A549 (cell line): ENCODE measurements around the gene LYPLA2. TPM values are rescaled to one million over a fixed set of nuclear protein-coding genes. Genes with fewer than 3 reads are reported as not detected.

ENCODE experiments used
- ATAC-seq, 2 experiments: fragments of 200-7000 bp in 1 of 2; fragments of >200 bp in 1 of 2; cut with Nextera tagmentation in 1 of 2; cut with Tn5 transposase in 1 of 2; 3 replicates each; pipeline versions ENCODE4 v1.8.0 to v1.9.1; 2018 to 2020; ENCODE audit warnings: mild to moderate bottlenecking in 1 of 2, moderate library complexity in 1 of 2
- CTCF ChIA-PET: fragments of 300-600 bp; sonication (Branson Sonifier 250); formaldehyde crosslinking; extraction: SDS; loops from one replicate; lab custom pipeline; 2021; ENCODE audit warnings: antibody characterized with exemption, inconsistent platforms; lab: Yijun Ruan, JAX
- POLR2A ChIA-PET: fragments of 350-600 bp; formaldehyde crosslinking; extraction: SDS; loops from one replicate; lab custom pipeline; 2021; ENCODE audit warnings: antibody characterized with exemption, inconsistent platforms; lab: Yijun Ruan, JAX
- DNase-seq, 2 experiments: peaks; one replicate each; pipeline versions ENCODE4 v3.0.0 to v3.0.0-alpha.2; 2011 to 2016; ENCODE audit warnings: low read depth in 1 of 2, low spot score in 1 of 2
- FAIRE-seq: peaks from 2 replicates; lab custom pipeline; 2011; peaks lifted over from hg19 to GRCh38; lab: Jason Lieb, UNC
- H3K27ac ChIP-seq, 2 experiments: fragments of >200 bp; sonication (Bioruptor Twin); formaldehyde crosslinking; 3 replicates each; pipeline ENCODE4 v1.5.1; 2016 to 2017
- H3K4me1 ChIP-seq: fragments of >200 bp; sonication (Bioruptor Twin); formaldehyde crosslinking; 3 replicates; pipeline ENCODE4 v1.6.1; 2016
- H3K4me2 ChIP-seq: fragments of >200 bp; sonication (Bioruptor Twin); formaldehyde crosslinking; 3 replicates; pipeline ENCODE4 v1.6.1; 2016
- H3K4me3 ChIP-seq: fragments of >200 bp; sonication (Bioruptor Twin); formaldehyde crosslinking; 3 replicates; pipeline ENCODE4 v1.5.1; 2016
- H3K9me3 ChIP-seq: fragments of >200 bp; sonication (Bioruptor Twin); formaldehyde crosslinking; 3 replicates; pipeline ENCODE4 v1.6.1; 2016
- BCL3 ChIP-seq: fragments of >200 bp; sonication (Bioruptor Twin); formaldehyde crosslinking; IDR thresholded peaks from 3 replicates; pipeline ENCODE4 v1.6.1; 2016
- BHLHE40 ChIP-seq: IDR thresholded peaks from 2 replicates; pipeline ENCODE4 v1.6.1; 2012; ENCODE audit warnings: low read depth, low read length, inconsistent platforms
- CBX8 ChIP-seq: fragments of 200-600 bp; sonication (generic); IDR thresholded peaks from 2 replicates; pipeline ENCODE4 v1.6.1; 2016
- CEBPB ChIP-seq, 2 experiments: fragments of >200 bp in 1 of 2; sonication (Bioruptor Twin) in 1 of 2; formaldehyde crosslinking in 1 of 2; IDR thresholded peaks; 2 replicates each; pipeline ENCODE4 v1.6.1; 2012 to 2016
- CHD2 ChIP-seq: fragments of 150-350 bp; IDR thresholded peaks from 2 replicates; pipeline ENCODE4 v1.6.1; 2014; ENCODE audit warnings: low read length; ENCODE audit not compliant: partially characterized antibody
- CHD4 ChIP-seq: fragments of 200-600 bp; sonication (generic); IDR thresholded peaks from 2 replicates; pipeline ENCODE4 v1.6.1; 2016; ENCODE audit warnings: antibody characterized with exemption, mild to moderate bottlenecking, borderline replicate concordance
- CTCF ChIP-seq: fragments of >200 bp; sonication (Bioruptor Twin); formaldehyde crosslinking; IDR thresholded peaks from 3 replicates; pipeline ENCODE4 v1.5.1; 2016
- E2F6 ChIP-seq: IDR thresholded peaks from 2 replicates; pipeline ENCODE4 v1.6.1; 2012; ENCODE audit warnings: low read depth, borderline replicate concordance
- FOXS1 ChIP-seq: fragments of 250-450 bp; sonication (Bioruptor Pico); IDR thresholded peaks from 2 replicates; pipeline ENCODE4 v1.5.0; 2020; ENCODE audit warnings: mild to moderate bottlenecking, moderate library complexity
- HES2 ChIP-seq: fragments of >200 bp; sonication (Bioruptor Twin); formaldehyde crosslinking; IDR thresholded peaks from 2 replicates; pipeline ENCODE4 v1.6.1; 2016
- HOXB5 ChIP-seq: fragments of 250-450 bp; sonication (Bioruptor Pico); IDR thresholded peaks from 2 replicates; pipeline ENCODE4 v1.5.0; 2020; ENCODE audit warnings: mild to moderate bottlenecking, moderate library complexity
- KDM1A ChIP-seq: fragments of 200-600 bp; sonication (generic); IDR thresholded peaks from 2 replicates; pipeline ENCODE4 v1.6.1; 2016; ENCODE audit warnings: low read depth, mild to moderate bottlenecking
- KDM5A ChIP-seq: fragments of 200-600 bp; sonication (generic); IDR thresholded peaks from 2 replicates; pipeline ENCODE4 v1.6.1; 2016; ENCODE audit warnings: antibody characterized with exemption, mild to moderate bottlenecking
- MYC ChIP-seq: IDR thresholded peaks from 2 replicates; pipeline ENCODE4 v1.6.1; 2012; ENCODE audit warnings: mild to moderate bottlenecking, inconsistent platforms, low read length, improper control_type of control experiment, borderline replicate concordance
- POLR2A ChIP-seq: IDR thresholded peaks from 2 replicates; pipeline ENCODE4 v1.6.1; 2012; ENCODE audit warnings: mild to moderate bottlenecking, low read length
- POLR2AphosphoS2 ChIP-seq: conservative IDR thresholded peaks from 2 replicates; pipeline ENCODE4 v1.6.1; 2012; ENCODE audit warnings: low read length, improper control_type of control experiment, inconsistent platforms
- SMC3 ChIP-seq: fragments of >200 bp; sonication (Bioruptor Twin); formaldehyde crosslinking; IDR thresholded peaks from 3 replicates; pipeline ENCODE4 v1.6.1; 2018; ENCODE audit warnings: inconsistent platforms
- TFCP2L1 ChIP-seq: fragments of 250-450 bp; sonication (Bioruptor Pico); IDR thresholded peaks from 2 replicates; pipeline ENCODE4 v1.5.0; 2021; ENCODE audit warnings: mild to moderate bottlenecking
- TP53 ChIP-seq: fragments of 250-450 bp; sonication (Bioruptor Pico); IDR thresholded peaks from 2 replicates; pipeline ENCODE4 v1.5.0; 2021; ENCODE audit warnings: mild to moderate bottlenecking, moderate library complexity
- ZC3H11A ChIP-seq: fragments of 450-650 bp; IDR thresholded peaks from 2 replicates; pipeline ENCODE4 v1.6.1; 2014; ENCODE audit warnings: antibody characterized with exemption, mild to moderate bottlenecking
- ZSCAN20 ChIP-seq: fragments of 250-450 bp; sonication (Bioruptor Pico); IDR thresholded peaks from 2 replicates; pipeline ENCODE4 v1.8.0; 2022; ENCODE audit warnings: mild to moderate bottlenecking, moderate library complexity
- WGBS: methylation state at CpG from one replicate; pipeline ENCODE4 v1.1.6; 2017; ENCODE audit errors: missing lambda C conversion rate; 5-methylcytosine and 5-hydroxymethylcytosine counted together
- polyA plus RNA-seq, 4 experiments: library from polyadenylated mRNA; depleted of rRNA in 3 of 4; stranded (reverse); fragments of >200 nt; fragmentation: RNase III in 1 of 4; extraction: RNeasy Plus Mini Kit Qiagen cat#74134 plus additional on column Dnase treatment in 1 of 4; gene quantifications; 2 replicates in 3 of 4; 3 replicates in 1 of 4; pipeline ENCODE4 v1.2.3, GENCODE V29; 2011 to 2017

LYPLA2 gene
- polyA plus RNA-seq, 2 of the 4 experiments (the other 2 are of a cell fraction) = 17.8 to 49.2 TPM

- no peak for DNase-seq
- H3K9me3 ChIP-seq = no peaks in the 10 kb centered on the region
- H3K4me1 ChIP-seq = peaks cover 8% of the 10 kb centered on the region; the same call in 1 of the 3 replicates
- no peak overlapping the region for H3K27ac ChIP-seq
- no peak overlapping the region for H3K4me2 ChIP-seq
- TF ChIP-seq ZC3H11A (no peak), TP53 (CRISPR knock-in tag) (no peak), CBX8 (no peak), SMC3 (no peak), KDM5A (no peak)
- CTCF ChIA-PET = no interaction called here
- ATAC-seq = no peak
- no peak for FAIRE-seq
- POLR2A ChIA-PET = no interaction called here
- 75% methylated on average over 10 of the region's 10 CpGs for WGBS
- no peak overlapping the region for H3K4me3 ChIP-seq
Measured at GRCh38 chr1:23772854-23773242, 18.1 kb upstream of the LYPLA2 start.

- FAIRE-seq (no peak), DNase-seq (no peak)
- Histone ChIP-seq H3K9me3 (no peaks in the 10 kb centered on the region), H3K4me3 (no peak overlapping the region), H3K4me1 (peaks cover 12% of the 10 kb centered on the region)
- CTCF ChIA-PET = interaction anchor here (1.9 to 2.1 kb wide), 2 partner anchors 9 to 143 kb away, joined by 7 to 8 read pairs; no protein-coding TSS in a partner anchor
- TF ChIP-seq FOXS1 (CRISPR knock-in tag) = no peak
- no peak for TF ChIP-seq CHD2
- TF ChIP-seq POLR2A = no peak
- TF ChIP-seq TFCP2L1 (CRISPR knock-in tag) = no peak
- TF ChIP-seq, all 56 proteins: peak for 0
- H3K27ac ChIP-seq = no peak overlapping the region
- ATAC-seq = no peak
- H3K4me2 ChIP-seq = no peak overlapping the region
- WGBS = 80% methylated on average over 6 of the region's 6 CpGs
- POLR2A ChIA-PET = no interaction called here
Measured at GRCh38 chr1:23774174-23774880, 16.6 kb upstream of the LYPLA2 start.

- no peaks in the 10 kb centered on the region for H3K9me3 ChIP-seq
- no peak for FAIRE-seq
- POLR2A ChIA-PET = no interaction called here
Measured at GRCh38 chr1:23776217-23776616, 14.7 kb upstream of the LYPLA2 start.

GRCh38 chr1:23777979-23778814, 12.7 kb upstream of the LYPLA2 start, which contains the start of gene PITHD1:
TSS of gene PITHD1 (plus strand) at chr1:23778418. CDS start at chr1:23778516, 98 bp downstream.
- CTCF ChIA-PET = interaction anchor here (1.0 to 2.2 kb wide), 4 partner anchors 13 to 138 kb away, joined by 3 to 8 read pairs (median 4); partner anchors contain the start of gene LYPLA2
- peak; percentile 81 to 87 for DNase-seq
- H3K4me1 ChIP-seq = peaks cover 20% of the 10 kb centered on the region
- H3K4me2 ChIP-seq = peak within 1 kb of the TSS; percentile 98
- POLR2A ChIA-PET = interaction anchor here (0.5 to 2.1 kb wide), 14 partner anchors 10 to 1995 kb away, joined by 3 to 8 read pairs (median 4); partner anchors contain the start of genes ELOA, HMGCL and LYPLA2
- ATAC-seq = peak; percentile 87 to 89
- peak within 1 kb of the TSS; percentile 73 to 91 for H3K27ac ChIP-seq
- WGBS = under 1% methylated on average over 18 of the region's 91 CpGs
- no peaks in the 10 kb centered on the region for H3K9me3 ChIP-seq
- peak within 1 kb of the TSS; percentile 99 for H3K4me3 ChIP-seq
- no peak for FAIRE-seq
- no peak for TF ChIP-seq BHLHE40
- no peak for TF ChIP-seq CEBPB (IDR thresholded peaks at IDR 0.05)
- TF ChIP-seq HOXB5 (CRISPR knock-in tag) = no peak
- no peak for TF ChIP-seq CHD2
- no peak for TF ChIP-seq E2F6
- TF ChIP-seq ZSCAN20 (CRISPR knock-in tag) = no peak
- no peak for TF ChIP-seq MYC
- peak; percentile 55; the same call in 1 of the 2 replicates for TF ChIP-seq KDM5A
- TF ChIP-seq BCL3 = peak; percentile 67; the same call in 2 of the 3 replicates
- no peak for TF ChIP-seq KDM1A
- no peak for TF ChIP-seq FOXS1 (CRISPR knock-in tag)
- TF ChIP-seq HES2 = no peak
- peak; percentile 92 for TF ChIP-seq POLR2A
- TF ChIP-seq POLR2AphosphoS2 = no peak
- no peak for TF ChIP-seq SMC3

More at GRCh38 chr1:23776217-23776616, 14.7 kb upstream of the LYPLA2 start:
- CTCF ChIA-PET = interaction anchor here (1.1 to 2.1 kb wide), 2 partner anchors 10 to 243 kb away, joined by 3 to 8 read pairs; no protein-coding TSS in a partner anchor
- H3K27ac ChIP-seq = no peak overlapping the region
- DNase-seq = no peak
- TF ChIP-seq CHD4 (no peak), CTCF (no peak), KDM5A (no peak)
- H3K4me3 ChIP-seq = no peak overlapping the region
- peaks cover 22% of the 10 kb centered on the region for H3K4me1 ChIP-seq
- no peak overlapping the region for H3K4me2 ChIP-seq
- no peak for ATAC-seq
- 82% methylated on average over 2 of the region's 2 CpGs for WGBS
